WTC11 (cell line): ENCODE measurements around the gene TIGD3. TPM values are rescaled to one million over a fixed set of nuclear protein-coding genes. Genes with fewer than 3 reads are reported as not detected.

Experiments used
- ATAC-seq: fragments of 200-7000 bp; cut with Tn5 transposase; 2 replicates; pipeline ENCODE4 v1.10.0; 2021; ENCODE audit warnings: mild to moderate bottlenecking, moderate library complexity
- CTCF ChIA-PET: fragments of 300-600 bp; sonication (Branson Sonifier 250); formaldehyde crosslinking; loops from one replicate; lab custom pipeline; 2021; ENCODE audit warnings: antibody characterized with exemption; lab: Charles Lee
- POLR2A ChIA-PET: fragments of 350-600 bp; sonication (Branson Sonifier 250); formaldehyde crosslinking; loops from one replicate; lab custom pipeline; 2021; ENCODE audit warnings: antibody characterized with exemption; lab: Charles Lee
- DNase-seq: peaks from one replicate; pipeline ENCODE4 v3.0.0; 2021; ENCODE audit warnings: low spot score
- H3K27ac Mint-ChIP-seq: 2 replicates; pipeline ENCODE4 v1.8.0; 2021; ENCODE audit warnings: mixed read lengths
- H3K27me3 Mint-ChIP-seq: 2 replicates; pipeline ENCODE4 v1.8.0; 2021; ENCODE audit warnings: low read depth, mild to moderate bottlenecking, moderate library complexity, mixed read lengths
- H3K36me3 Mint-ChIP-seq: 2 replicates; pipeline ENCODE4 v1.8.0; 2021; ENCODE audit warnings: mixed read lengths
- H3K4me1 Mint-ChIP-seq: 2 replicates; pipeline ENCODE4 v1.8.0; 2022; ENCODE audit warnings: mixed read lengths
- H3K4me3 Mint-ChIP-seq: 2 replicates; pipeline ENCODE4 v1.8.0; 2021; ENCODE audit warnings: mild to moderate bottlenecking, moderate library complexity, mixed read lengths
- H3K9me3 Mint-ChIP-seq: 2 replicates; pipeline ENCODE4 v1.8.0; 2021; ENCODE audit warnings: mixed read lengths
- CREM ChIP-seq: sonication (generic); formaldehyde crosslinking; IDR thresholded peaks from 2 replicates; pipeline ENCODE4 v1.8.1; 2022; ENCODE audit warnings: mild to moderate bottlenecking, missing genetic modification reagents, moderate library complexity
- FOXP1 ChIP-seq: sonication (generic); formaldehyde crosslinking; IDR thresholded peaks from 2 replicates; pipeline ENCODE4 v1.8.0; 2022; ENCODE audit warnings: missing genetic modification reagents, mild to moderate bottlenecking, moderate library complexity, borderline replicate concordance
- FOXP4 ChIP-seq: sonication (generic); formaldehyde crosslinking; IDR thresholded peaks from 2 replicates; pipeline ENCODE4 v1.8.0; 2022; ENCODE audit warnings: mild to moderate bottlenecking, missing genetic modification reagents
- KAT7 ChIP-seq: sonication (generic); formaldehyde crosslinking; IDR thresholded peaks from 2 replicates; pipeline ENCODE4 v1.8.1; 2023; ENCODE audit warnings: missing genetic modification reagents, mild to moderate bottlenecking, borderline replicate concordance
- NFE2L1 ChIP-seq: sonication (generic); formaldehyde crosslinking; IDR thresholded peaks from 2 replicates; pipeline ENCODE4 v1.8.1; 2023; ENCODE audit warnings: missing genetic modification reagents
- SP1 ChIP-seq: sonication (generic); formaldehyde crosslinking; conservative IDR thresholded peaks from 2 replicates; pipeline ENCODE4 v1.8.1; 2022; ENCODE audit warnings: missing genetic modification reagents
- TEAD4 ChIP-seq: sonication (generic); formaldehyde crosslinking; IDR thresholded peaks from 2 replicates; pipeline ENCODE4 v1.8.0; 2022; ENCODE audit warnings: mild to moderate bottlenecking, missing genetic modification reagents
- ZNF263 ChIP-seq: sonication (generic); formaldehyde crosslinking; IDR thresholded peaks from 2 replicates; pipeline ENCODE4 v1.8.1; 2022; ENCODE audit warnings: low read depth, mild to moderate bottlenecking, moderate library complexity, missing genetic modification reagents
- ZNF281 ChIP-seq: sonication (generic); formaldehyde crosslinking; IDR thresholded peaks from 2 replicates; pipeline ENCODE4 v1.8.0; 2023; ENCODE audit warnings: mild to moderate bottlenecking, missing genetic modification reagents
- ZNF423 ChIP-seq: fragments of 250-450 bp; sonication (Bioruptor Pico); IDR thresholded peaks from 2 replicates; pipeline ENCODE4 v2.1.2; 2022; ENCODE audit warnings: mild to moderate bottlenecking, moderate library complexity
- total RNA-seq: library from RNA; stranded (reverse); gene quantifications from 3 replicates; pipeline ENCODE4 v1.2.3, GENCODE V29; 2021
- TF ChIP-seq, protein P1 (sequence below): sonication (generic); formaldehyde crosslinking; IDR thresholded peaks from 2 replicates; pipeline ENCODE4 v1.8.1; 2022; ENCODE audit warnings: mild to moderate bottlenecking, missing genetic modification reagents, moderate library complexity, borderline replicate concordance
- TF ChIP-seq, protein P2 (sequence below): sonication (generic); formaldehyde crosslinking; IDR thresholded peaks from 2 replicates; pipeline ENCODE4 v1.8.1; 2023; ENCODE audit warnings: mild to moderate bottlenecking, missing genetic modification reagents, moderate library complexity

The TIGD3 gene
- total RNA-seq, 1 experiment from 2014 or later = 1.9 TPM

DNA sequence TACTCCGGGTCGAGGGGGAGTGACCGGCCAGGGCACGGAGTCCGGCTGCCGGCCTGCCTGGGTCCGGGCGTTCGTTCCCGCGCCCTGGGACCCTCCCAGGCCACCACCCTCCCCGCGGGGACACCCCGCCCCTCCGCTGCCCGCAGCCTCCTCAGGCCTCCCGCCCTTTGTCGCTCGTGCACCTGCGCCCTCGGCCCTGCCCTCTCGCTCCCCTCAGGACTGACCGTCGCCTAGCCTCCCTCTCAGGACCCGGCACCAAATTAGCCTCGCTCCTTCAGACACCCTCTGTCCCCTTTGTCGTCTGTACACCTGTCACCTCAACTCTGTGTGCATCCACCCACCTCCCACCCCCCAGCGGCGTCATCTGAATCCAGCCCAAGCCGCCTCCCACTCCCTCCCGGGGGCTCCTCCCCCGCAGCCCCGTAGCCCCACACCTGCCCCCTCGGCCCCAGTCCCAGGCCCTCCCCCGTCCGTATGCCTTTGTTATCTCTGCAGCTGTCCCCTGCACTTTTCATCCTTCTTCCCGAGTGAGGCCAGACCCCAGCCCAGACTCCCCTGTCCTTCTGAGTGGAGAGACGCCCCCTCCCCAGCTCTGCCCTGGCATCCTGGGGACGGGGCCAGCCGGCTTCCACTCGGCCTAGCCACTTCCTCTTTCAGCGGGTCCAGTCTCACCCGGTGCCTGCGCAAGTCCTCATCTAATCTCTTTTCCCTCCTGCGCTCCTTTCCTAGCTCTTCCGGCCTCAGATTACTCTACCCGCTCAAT lies 643 bp downstream of the TIGD3 start:
- CTCF ChIA-PET = interaction anchor here (0.5 to 3.2 kb wide), 15 partner anchors 22 to 287 kb away, joined by 3 to 18 read pairs (median 3); partner anchors contain the start of genes CAPN1, CDC42EP2, DPF2 and FAM89B
- no peak overlapping the region for H3K27ac Mint-ChIP-seq
- H3K4me3 Mint-ChIP-seq = peak overlapping the region; percentile 81
- H3K9me3 Mint-ChIP-seq = no peaks in the 10 kb centered on the region
- peaks cover 16% of the 10 kb centered on the region for H3K4me1 Mint-ChIP-seq
- peaks cover 16% of the 10 kb centered on the region for H3K36me3 Mint-ChIP-seq
- TF ChIP-seq ZNF263 (no peak), SP1 (CRISPR knock-in tag) (no peak), FOXP1 (CRISPR knock-in tag) (no peak), KAT7 (CRISPR knock-in tag) (no peak), ZNF423 (no peak), TEAD4 (no peak), CREM (CRISPR knock-in tag) (no peak), NFE2L1 (CRISPR knock-in tag) (0 out of 2 replicates have a peak, but pooled peaks have one; percentile 22), ZNF281 (CRISPR knock-in tag) (no peak)
- TF ChIP-seq, protein P1, sequence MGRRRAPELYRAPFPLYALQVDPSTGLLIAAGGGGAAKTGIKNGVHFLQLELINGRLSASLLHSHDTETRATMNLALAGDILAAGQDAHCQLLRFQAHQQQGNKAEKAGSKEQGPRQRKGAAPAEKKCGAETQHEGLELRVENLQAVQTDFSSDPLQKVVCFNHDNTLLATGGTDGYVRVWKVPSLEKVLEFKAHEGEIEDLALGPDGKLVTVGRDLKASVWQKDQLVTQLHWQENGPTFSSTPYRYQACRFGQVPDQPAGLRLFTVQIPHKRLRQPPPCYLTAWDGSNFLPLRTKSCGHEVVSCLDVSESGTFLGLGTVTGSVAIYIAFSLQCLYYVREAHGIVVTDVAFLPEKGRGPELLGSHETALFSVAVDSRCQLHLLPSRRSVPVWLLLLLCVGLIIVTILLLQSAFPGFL (CRISPR knock-in tag) = no peak
- TF ChIP-seq, protein P2, sequence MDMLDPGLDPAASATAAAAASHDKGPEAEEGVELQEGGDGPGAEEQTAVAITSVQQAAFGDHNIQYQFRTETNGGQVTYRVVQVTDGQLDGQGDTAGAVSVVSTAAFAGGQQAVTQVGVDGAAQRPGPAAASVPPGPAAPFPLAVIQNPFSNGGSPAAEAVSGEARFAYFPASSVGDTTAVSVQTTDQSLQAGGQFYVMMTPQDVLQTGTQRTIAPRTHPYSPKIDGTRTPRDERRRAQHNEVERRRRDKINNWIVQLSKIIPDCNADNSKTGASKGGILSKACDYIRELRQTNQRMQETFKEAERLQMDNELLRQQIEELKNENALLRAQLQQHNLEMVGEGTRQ (CRISPR knock-in tag) = 0 out of 2 replicates have a peak, but pooled peaks have one; percentile 3
- TF ChIP-seq, all 79 proteins: peak for 2
- POLR2A ChIA-PET = interaction anchor here (0.6 to 2.7 kb wide), 7 partner anchors 22 to 162 kb away, joined by 3 to 8 read pairs (median 4); partner anchors contain the start of gene DPF2
- peaks cover 30% of the 10 kb centered on the region for H3K27me3 Mint-ChIP-seq
- ATAC-seq = peak; percentile 6
- DNase-seq = peak; percentile 60

DNA sequence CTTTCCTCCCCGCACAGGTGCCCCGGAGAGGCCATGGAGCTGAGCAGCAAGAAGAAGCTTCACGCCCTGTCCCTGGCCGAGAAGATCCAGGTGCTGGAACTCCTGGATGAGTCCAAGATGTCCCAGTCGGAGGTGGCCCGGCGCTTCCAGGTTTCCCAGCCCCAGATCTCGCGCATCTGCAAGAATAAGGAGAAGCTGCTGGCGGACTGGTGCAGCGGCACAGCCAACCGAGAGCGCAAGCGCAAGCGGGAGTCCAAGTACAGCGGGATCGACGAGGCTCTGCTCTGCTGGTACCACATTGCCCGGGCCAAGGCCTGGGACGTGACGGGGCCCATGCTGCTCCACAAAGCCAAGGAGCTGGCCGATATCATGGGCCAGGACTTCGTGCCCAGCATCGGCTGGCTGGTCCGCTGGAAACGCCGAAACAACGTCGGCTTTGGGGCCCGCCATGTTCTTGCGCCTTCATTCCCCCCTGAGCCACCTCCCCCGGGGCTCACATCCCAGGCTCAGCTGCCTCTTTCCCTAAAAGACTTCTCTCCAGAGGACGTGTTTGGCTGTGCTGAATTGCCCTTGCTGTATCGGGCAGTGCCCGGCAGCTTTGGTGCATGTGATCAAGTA lies 1.3 kb downstream of the TIGD3 start:
- ATAC-seq = no peak
- CTCF ChIA-PET = interaction anchor here (0.5 to 3.2 kb wide), 18 partner anchors 22 to 287 kb away, joined by 3 to 18 read pairs (median 4); partner anchors contain the start of genes CAPN1, CDC42EP2, DPF2 and FAM89B
- peaks cover 14% of the 10 kb centered on the region for H3K36me3 Mint-ChIP-seq
- peaks cover 30% of the 10 kb centered on the region for H3K27me3 Mint-ChIP-seq
- no peak for TF ChIP-seq KAT7 (CRISPR knock-in tag)
- TF ChIP-seq FOXP4 (CRISPR knock-in tag) = 0 out of 2 replicates have a peak, but pooled peaks have one; percentile 37
- no peak overlapping the region for H3K27ac Mint-ChIP-seq
- H3K4me1 Mint-ChIP-seq = peaks cover 16% of the 10 kb centered on the region
- peak overlapping the region; percentile 81 for H3K4me3 Mint-ChIP-seq
- POLR2A ChIA-PET = interaction anchor here (0.6 to 2.7 kb wide), 6 partner anchors 23 to 162 kb away, joined by 3 to 8 read pairs (median 4); partner anchors contain the start of gene DPF2
- peak; percentile 42 for DNase-seq
- H3K9me3 Mint-ChIP-seq = no peaks in the 10 kb centered on the region
